GM18867 (cell line): ENCODE results near the gene ROR2.

Experiments used
- ATAC-seq: cut with Tn5 transposase; IDR thresholded peaks from one replicate; pipeline ENCODE4 v1.9.1; 2021; ENCODE audit warnings: mild to moderate bottlenecking, moderate library complexity; ENCODE audit not compliant: unreplicated experiment

Gene ROR2

GRCh38 chr9:91948597-91949391 is 1.2 kb downstream of the ROR2 start:
- no peak for ATAC-seq

- ATAC-seq: no peak
Observed at GRCh38 chr9:91948101-91948596, 1.9 kb downstream of the ROR2 start.

GRCh38 chr9:91946653-91947488 is 3.2 kb downstream of the ROR2 start:
- ATAC-seq: no peak

GRCh38 chr9:91946196-91946595 is 3.8 kb downstream of the ROR2 start:
- no peak for ATAC-seq

GRCh38 chr9:91945277-91946085 is 4.5 kb downstream of the ROR2 start:
- no peak for ATAC-seq

GRCh38 chr9:91944711-91945110 is 5.3 kb downstream of the ROR2 start:
- ATAC-seq: no peak

- no peak for ATAC-seq
Observed at GRCh38 chr9:91943478-91944470, 6.3 kb downstream of the ROR2 start.

- ATAC-seq: no peak
Observed at GRCh38 chr9:91942201-91942600, 7.8 kb downstream of the ROR2 start.

- ATAC-seq: no peak
Observed at GRCh38 chr9:91939978-91940377, 10.1 kb downstream of the ROR2 start.

- no peak for ATAC-seq
Observed at GRCh38 chr9:91937727-91938126, 12.3 kb downstream of the ROR2 start.

- ATAC-seq: no peak
Observed at GRCh38 chr9:91937056-91937455, 13.0 kb downstream of the ROR2 start.

GRCh38 chr9:91935805-91936514 is 14.1 kb downstream of the ROR2 start:
- no peak for ATAC-seq

- ATAC-seq: no peak
Observed at GRCh38 chr9:91935066-91935749, 14.8 kb downstream of the ROR2 start.

GRCh38 chr9:91934654-91935053 is 15.4 kb downstream of the ROR2 start:
- no peak for ATAC-seq

GRCh38 chr9:91933556-91934352 is 16.3 kb downstream of the ROR2 start:
- ATAC-seq: no peak

GRCh38 chr9:91930475-91930874 is 19.6 kb downstream of the ROR2 start:
- ATAC-seq: no peak

GRCh38 chr9:91929331-91929730 is 20.7 kb downstream of the ROR2 start:
- no peak for ATAC-seq
